ENCODE results near the gene LRRC14B. TPM values are rescaled to one million over a fixed set of nuclear protein-coding genes. Genes with fewer than 3 reads are reported as not detected.

LRRC14B gene
- total RNA-seq, 4 donors from 2014 or later = not detected

DNA sequence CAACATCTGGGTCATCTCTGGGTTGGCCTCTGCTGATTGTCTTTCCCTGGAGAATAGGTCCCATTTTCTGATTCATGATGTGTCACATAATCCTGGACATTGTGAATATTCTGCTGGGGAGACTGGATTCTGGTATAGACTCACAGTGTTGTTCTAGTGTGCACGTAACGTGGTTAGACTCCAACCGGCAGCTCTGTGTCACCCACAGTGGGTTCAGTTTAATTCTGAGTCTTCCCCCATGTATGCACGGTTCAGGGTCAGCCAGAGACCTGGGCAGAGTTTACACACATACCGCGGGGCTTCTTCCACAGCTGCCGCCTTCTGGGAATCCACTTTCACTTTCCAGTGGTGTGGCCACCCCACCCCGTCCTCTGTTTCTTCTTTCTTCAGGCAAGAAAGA lies 38.0 kb upstream of the LRRC14B start:
- WGBS, 2 donors = 75 to 84% methylated on average over 8 of the region's 8 CpGs

DNA sequence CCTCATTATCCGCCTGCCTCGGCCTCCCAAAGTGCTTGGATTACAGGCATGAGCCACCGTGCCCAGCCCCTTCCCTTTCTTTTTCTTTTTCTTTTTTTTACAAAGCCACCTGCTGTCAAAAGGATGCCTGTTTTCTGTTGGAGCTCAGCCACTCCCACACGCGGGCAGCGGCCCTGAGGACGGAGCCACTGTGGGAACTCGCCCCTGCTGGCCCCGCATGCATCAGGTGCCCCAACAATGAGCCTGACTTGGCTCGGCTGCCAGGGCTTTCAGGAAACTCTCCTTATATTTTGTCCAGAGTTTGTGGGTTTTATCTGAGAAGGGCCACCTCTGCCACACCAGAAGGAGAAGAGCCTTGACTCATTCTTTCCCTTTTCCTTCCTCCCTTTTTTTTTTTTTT lies 37.1 kb upstream of the LRRC14B start:
- Histone ChIP-seq H3K27me3 (peaks cover 0 to 10% (median 0%) of the 10 kb centered on the region in 4 donors), H3K27ac (no peak overlapping the region), H3K4me3 (no peak overlapping the region), H3K9me3 (no peaks in the 10 kb centered on the region), H3K4me1 (peaks cover 0 to 10% (median 0%) of the 10 kb centered on the region in 3 donors), H3K36me3 (no peaks in the 10 kb centered on the region)
- no peak for DNase-seq
- 69 to 73% methylated on average over 10 of the region's 10 CpGs for WGBS, 2 donors
- intact Hi-C loops (cut with DNase I) = no loop called here
- TF ChIP-seq POLR2A (IDR thresholded peaks at IDR 0.05) = no peak
- TF ChIP-seq CTCF (IDR thresholded peaks at IDR 0.05) = no peak

More for the DNA sequence above, 38.0 kb upstream of the LRRC14B start:
- H3K4me1 ChIP-seq = peaks cover 0 to 10% (median 0%) of the 10 kb centered on the region in 3 donors
- H3K27me3 ChIP-seq = peaks cover 0 to 4% (median 0%) of the 10 kb centered on the region in 4 donors
- TF ChIP-seq POLR2A (IDR thresholded peaks at IDR 0.05) (no peak), CTCF (IDR thresholded peaks at IDR 0.05) (no peak)
- no peaks in the 10 kb centered on the region for H3K36me3 ChIP-seq
- H3K9me3 ChIP-seq = peaks cover 0 to 8% (median 5%) of the 10 kb centered on the region in 3 donors
- intact Hi-C loops (cut with DNase I) = no loop called here
- no peak overlapping the region for H3K4me3 ChIP-seq
- DNase-seq = no peak
- no peak overlapping the region for H3K27ac ChIP-seq

DNA sequence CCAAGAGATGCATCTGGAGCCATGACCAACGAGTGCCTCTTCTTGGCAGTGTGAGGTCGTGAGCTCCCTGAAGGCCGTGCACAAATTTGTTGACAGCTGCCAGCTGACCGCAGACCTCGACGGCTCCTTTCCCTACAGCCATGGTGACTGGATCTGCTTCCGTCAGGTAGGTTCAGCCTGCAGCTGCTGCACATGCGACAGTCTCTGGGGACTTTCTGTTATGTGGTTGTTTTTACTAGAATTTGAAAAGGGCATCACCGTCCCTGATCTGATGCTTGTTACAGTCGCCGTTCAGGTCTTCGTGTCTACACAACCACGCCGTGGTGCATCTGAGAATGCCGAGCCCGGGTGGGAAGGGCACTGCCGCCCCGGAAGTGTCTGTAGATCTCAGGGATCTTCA lies 36.5 kb upstream of the LRRC14B start:
- no peaks in the 10 kb centered on the region for H3K36me3 ChIP-seq
- H3K27me3 ChIP-seq = peaks cover 0 to 15% (median 0%) of the 10 kb centered on the region in 4 donors
- H3K4me1 ChIP-seq = peaks cover 0 to 9% (median 0%) of the 10 kb centered on the region in 3 donors
- DNase-seq = no peak
- H3K4me3 ChIP-seq = no peak overlapping the region
- H3K9me3 ChIP-seq = no peaks in the 10 kb centered on the region
- no peak for TF ChIP-seq CTCF (IDR thresholded peaks at IDR 0.05)
- intact Hi-C loops (cut with DNase I) = no loop called here
- 90 to 91% methylated on average over 15 of the region's 18 CpGs for WGBS, 2 donors
- no peak overlapping the region for H3K27ac ChIP-seq

DNA sequence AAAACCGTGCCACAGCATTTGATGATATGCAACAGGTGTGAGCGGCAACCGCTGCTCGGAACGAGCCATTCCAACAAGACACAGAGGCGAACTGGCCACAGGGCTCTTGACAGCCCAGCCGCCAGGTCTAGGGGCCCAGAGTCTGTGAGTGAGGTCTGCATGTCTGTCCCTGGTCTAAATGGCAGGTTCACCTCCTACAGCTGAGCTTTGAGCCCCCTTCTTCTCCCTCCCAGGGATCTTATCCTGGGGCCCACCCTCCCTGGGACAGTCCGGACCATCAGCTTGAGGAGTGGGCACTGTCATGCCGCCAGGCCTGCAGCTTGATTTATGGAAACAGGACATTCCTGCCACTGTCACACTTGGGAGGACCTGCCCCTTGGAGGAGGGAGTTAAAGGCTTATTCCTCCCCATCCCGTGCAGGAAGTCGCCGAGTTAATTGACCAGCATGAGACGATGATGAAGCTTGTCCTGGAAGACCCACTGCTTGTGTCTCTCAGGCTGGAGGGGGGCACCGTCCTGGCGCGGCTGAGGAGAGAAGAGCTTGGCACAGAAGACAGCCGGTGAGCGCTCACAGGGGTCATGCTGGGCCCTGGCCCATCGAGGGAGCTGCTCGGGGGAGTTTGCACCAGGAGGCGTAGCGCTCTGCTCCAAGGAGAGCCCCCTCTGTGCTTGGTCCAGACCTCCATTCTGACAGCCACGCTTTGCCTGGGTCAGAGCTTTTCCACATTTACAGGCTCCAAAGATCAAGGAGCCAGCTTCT lies 35.5 kb upstream of the LRRC14B start:
- 84 to 95% methylated on average over 5 to 13 of the region's 23 CpGs for WGBS, 2 donors
- no peak for DNase-seq
- Histone ChIP-seq H3K4me1 (no peaks in the 10 kb centered on the region), H3K27ac (no peak overlapping the region), H3K9me3 (no peaks in the 10 kb centered on the region), H3K36me3 (no peaks in the 10 kb centered on the region), H3K27me3 (peaks cover 0 to 20% (median 0%) of the 10 kb centered on the region in 4 donors), H3K4me3 (no peak overlapping the region)
- intact Hi-C loops (cut with DNase I) = no loop called here
- no peak for TF ChIP-seq CTCF (IDR thresholded peaks at IDR 0.05)

- H3K36me3 ChIP-seq = no peaks in the 10 kb centered on the region
- no peaks in the 10 kb centered on the region for H3K9me3 ChIP-seq
- whole genome bisulfite sequencing, 2 donors = 72 to 89% methylated on average over 6 to 7 of the region's 17 CpGs
- H3K4me3 ChIP-seq = no peak overlapping the region
- intact Hi-C loops (cut with DNase I) = no loop called here
- no peak for DNase-seq
- no peak overlapping the region for H3K27ac ChIP-seq
- H3K4me1 ChIP-seq = no peaks in the 10 kb centered on the region
- peaks cover 0 to 23% (median 0%) of the 10 kb centered on the region in 4 donors for H3K27me3 ChIP-seq
- TF ChIP-seq POLR2A (IDR thresholded peaks at IDR 0.05) (no peak), CTCF (IDR thresholded peaks at IDR 0.05) (no peak)
These were observed 34.8 kb upstream of the LRRC14B start for GRCh38 chr5:156411-157072.

All from esophagus squamous epithelium (tissue), 5 donors.